Measurements from ENCODE around the gene TXNRD3.

GRCh38 chr3:126573492-126574117 lies 81.3 kb downstream of the TXNRD3 start:
- TF ChIP-seq CTCF (IDR thresholded peaks at IDR 0.05), result no peak
- no peak for TF ChIP-seq MAX (CRISPR knock-in tag; IDR thresholded peaks at IDR 0.05)
- no peak for TF ChIP-seq SP1 (CRISPR knock-in tag; conservative IDR thresholded peaks at IDR 0.05)
- no peak for TF ChIP-seq ETV6 (CRISPR knock-in tag; IDR thresholded peaks at IDR 0.05)
- TF ChIP-seq E2F4 (CRISPR knock-in tag; IDR thresholded peaks at IDR 0.05; ENCODE audit: borderline replicate concordance, low read depth), result no peak
- TF ChIP-seq KAT7 (CRISPR knock-in tag; IDR thresholded peaks at IDR 0.05; ENCODE audit: borderline replicate concordance), result no peak
- TF ChIP-seq ZNF512 (CRISPR knock-in tag; IDR thresholded peaks at IDR 0.05; ENCODE audit: borderline replicate concordance), result no peak
- TF ChIP-seq ATF2 (CRISPR knock-in tag; IDR thresholded peaks at IDR 0.05; ENCODE audit: borderline replicate concordance, low read depth), result no peak

All from WTC11 (cell line).